NOMO-1 treated with dmso at 0.1 percent for 144 hours (cell line): ENCODE results near the gene TRABD.

Source experiments
- DNase-seq: peaks from one replicate; lab custom pipeline; 2025; ENCODE audit not compliant: unreplicated experiment; lab: John Stamatoyannopoulos, UW

The TRABD gene

GRCh38 chr22:50236731-50237409, 51.2 kb downstream of the TRABD start:
- no peak for DNase-seq

- DNase-seq: no peak
These were observed 53.0 kb downstream of the TRABD start for GRCh38 chr22:50238755-50239154.

- no peak for DNase-seq
These were observed 56.8 kb downstream of the TRABD start for GRCh38 chr22:50242406-50242949.

- DNase-seq: no peak
These were observed 58.1 kb downstream of the TRABD start for GRCh38 chr22:50243685-50244419.

- DNase-seq: peak; percentile 89
These were observed 58.9 kb downstream of the TRABD start, which contains the start of gene TUBGCP6 for GRCh38 chr22:50244420-50245213. TUBGCP6 (minus strand) TSS chr22:50245023; CDS start chr22:50244459, 564 bp downstream.

- no peak for DNase-seq
These were observed 59.7 kb downstream of the TRABD start for GRCh38 chr22:50245214-50246072.

- DNase-seq: no peak
These were observed 60.8 kb downstream of the TRABD start for GRCh38 chr22:50246242-50247175.

GRCh38 chr22:50247748-50248147, 62.0 kb downstream of the TRABD start:
- DNase-seq: no peak

GRCh38 chr22:50248196-50249081, 62.7 kb downstream of the TRABD start:
- no peak for DNase-seq
